HG03520 (cell line): ENCODE measurements around the gene TMPRSS5.
"Not testable (repeated sequence)": the region's sequence is repeated elsewhere in the genome, so short reads cannot be mapped to it uniquely, and the experiment has no call there.

Source experiments
- ATAC-seq: cut with Tn5 transposase; IDR thresholded peaks from one replicate; pipeline ENCODE4 v1.9.1; 2021; ENCODE audit warnings: mild to moderate bottlenecking, moderate library complexity; ENCODE audit not compliant: unreplicated experiment

TMPRSS5 gene

GRCh38 chr11:113705871-113706655 is at the start of gene TMPRSS5:
Gene TMPRSS5, minus strand, starts transcription at chr11:113706308. Its CDS starts 84 bp downstream, at chr11:113706224.
- no peak for ATAC-seq

- no peak for ATAC-seq
Observed at GRCh38 chr11:113752932-113753331, 46.8 kb upstream of the TMPRSS5 start.

- no peak for ATAC-seq
Observed at GRCh38 chr11:113736323-113736722, 30.2 kb upstream of the TMPRSS5 start.

GRCh38 chr11:113732092-113732491 is 26.0 kb upstream of the TMPRSS5 start:
- ATAC-seq = no peak

- ATAC-seq = no peak
Observed at GRCh38 chr11:113730887-113731726, 25.0 kb upstream of the TMPRSS5 start.

GRCh38 chr11:113729456-113729855 is 23.3 kb upstream of the TMPRSS5 start:
- no peak for ATAC-seq

- ATAC-seq = no peak
Observed at GRCh38 chr11:113728814-113729213, 22.7 kb upstream of the TMPRSS5 start.

GRCh38 chr11:113725913-113726312 is 19.8 kb upstream of the TMPRSS5 start:
- ATAC-seq = no peak

- ATAC-seq = no peak
Observed at GRCh38 chr11:113725407-113725806, 19.3 kb upstream of the TMPRSS5 start.

GRCh38 chr11:113724778-113725177 is 18.7 kb upstream of the TMPRSS5 start:
- ATAC-seq = no peak

GRCh38 chr11:113723787-113724186 is 17.7 kb upstream of the TMPRSS5 start:
- ATAC-seq = no peak

- no peak for ATAC-seq
Observed at GRCh38 chr11:113722934-113723333, 16.8 kb upstream of the TMPRSS5 start.

GRCh38 chr11:113722221-113722620 is 16.1 kb upstream of the TMPRSS5 start:
- no peak for ATAC-seq

- no peak for ATAC-seq
Observed at GRCh38 chr11:113721462-113722066, 15.5 kb upstream of the TMPRSS5 start.

GRCh38 chr11:113720478-113720877 is 14.4 kb upstream of the TMPRSS5 start:
- not testable (repeated sequence) for ATAC-seq

GRCh38 chr11:113715882-113716625 is 9.9 kb upstream of the TMPRSS5 start:
- ATAC-seq = no peak

- no peak for ATAC-seq
Observed at GRCh38 chr11:113715273-113715672, 9.2 kb upstream of the TMPRSS5 start.

GRCh38 chr11:113710989-113711388 is 4.9 kb upstream of the TMPRSS5 start:
- no peak for ATAC-seq

GRCh38 chr11:113703551-113703950 is 2.6 kb downstream of the TMPRSS5 start:
- ATAC-seq = not testable (repeated sequence)

GRCh38 chr11:113701491-113701890 is 4.6 kb downstream of the TMPRSS5 start:
- ATAC-seq = no peak

- ATAC-seq = no peak
Observed at GRCh38 chr11:113698515-113698914, 7.6 kb downstream of the TMPRSS5 start.
